HCT116 (cell line): ENCODE results near the gene KSR2. TPM values are rescaled to one million over a fixed set of nuclear protein-coding genes. Genes with fewer than 3 reads are reported as not detected.

ENCODE experiments used
- ATAC-seq: fragments of 200-7000 bp; cut with Tn5 transposase; 2 replicates; pipeline ENCODE4 v1.9.1; 2020; ENCODE audit warnings: mild to moderate bottlenecking, moderate library complexity
- BruUV-seq: library from RNA; stranded (reverse); fragments of 400-500 nt; replicated peaks from 2 replicates; lab custom pipeline; 2021; lab: Mats Ljungman, UMichigan
- CTCF ChIA-PET: fragments of 300-600 bp; sonication (Branson Sonifier 250); formaldehyde crosslinking; loops from one replicate; lab custom pipeline; 2021; ENCODE audit warnings: antibody characterized with exemption; lab: Charles Lee
- POLR2A ChIA-PET: fragments of 300-600, 350-600 bp; sonication (Branson Sonifier 250); formaldehyde crosslinking; loops from one replicate; lab custom pipeline; 2021; ENCODE audit warnings: antibody characterized with exemption; lab: Charles Lee
- RAD21 ChIA-PET, 2 experiments: fragments of 300-600 bp; sonication (Branson Sonifier 250); formaldehyde crosslinking; loops; one replicate each; lab custom pipeline; 2023; ENCODE audit warnings: low total read pairs in 2 of 2; ENCODE audit not compliant: uncharacterized antibody in 2 of 2, unreplicated experiment in 2 of 2, low non-redundant PET in 1 of 2; lab: Charles Lee
- DNase-seq: peaks from one replicate; pipeline ENCODE4 v3.0.0-alpha.2; 2010; ENCODE audit warnings: low read depth, low spot score
- H2AFZ ChIP-seq: fragments of 200-600 bp; shearing (Covaris generic), sonication (generic); 2 replicates; pipeline ENCODE4 v1.6.1; 2017; ENCODE audit warnings: low read depth, mixed run types, mixed read lengths, antibody characterized with exemption, low read length; ENCODE audit not compliant: poor library complexity, severe bottlenecking
- H3K27ac ChIP-seq: 2 replicates; pipeline ENCODE4 v1.5.1; 2012; ENCODE audit warnings: low read depth, low read length
- H3K27me3 ChIP-seq: fragments of 200-600 bp; sonication (generic); 2 replicates; pipeline ENCODE4 v1.6.1; 2016; ENCODE audit warnings: mixed run types, low read length, mixed read lengths; ENCODE audit not compliant: insufficient read depth
- H3K36me3 ChIP-seq, 2 experiments: fragments of 200-500 bp in 1 of 2; fragments of 200-600 bp in 1 of 2; sonication (Bioruptor generic) in 1 of 2; sonication (generic) in 1 of 2; 2 replicates each; pipeline versions ENCODE4 v1.5.1 to v1.6.1; 2014 to 2016; ENCODE audit warnings: low read length in 2 of 2, inconsistent platforms in 1 of 2, mixed read lengths in 1 of 2, mixed run types in 1 of 2; ENCODE audit not compliant: insufficient read depth in 2 of 2, control insufficient read depth in 1 of 2
- H3K4me1 ChIP-seq, 2 experiments: fragments of 200-600 bp in 1 of 2; sonication (generic) in 1 of 2; 2 replicates each; pipeline versions ENCODE4 v1.5.1 to v1.6.1; 2012 to 2017; ENCODE audit warnings: low read length in 2 of 2, inconsistent platforms in 1 of 2, mild to moderate bottlenecking in 1 of 2, mixed read lengths in 1 of 2, mixed run types in 1 of 2, moderate library complexity in 1 of 2; ENCODE audit not compliant: insufficient read depth in 2 of 2, control insufficient read depth in 1 of 2
- H3K4me2 ChIP-seq: fragments of 200-600 bp; sonication (generic); 2 replicates; pipeline ENCODE4 v1.6.1; 2017; ENCODE audit warnings: mixed run types, low read length, mixed read lengths
- H3K4me3 ChIP-seq, 2 experiments: fragments of 200-600 bp in 1 of 2; sonication (generic) in 1 of 2; replicated peaks in 1 of 2; 2 replicates each; pipeline ENCODE4 v1.5.1; 2011 to 2016; ENCODE audit warnings: low read length in 2 of 2, control low read depth in 1 of 2, low read depth in 1 of 2, mild to moderate bottlenecking in 1 of 2, mixed read lengths in 1 of 2, mixed run types in 1 of 2
- H3K79me2 ChIP-seq: fragments of 200-600 bp; sonication (generic); 2 replicates; pipeline ENCODE4 v1.6.1; 2017; ENCODE audit warnings: mild to moderate bottlenecking, mixed run types, low read length, moderate library complexity, mixed read lengths; ENCODE audit not compliant: insufficient read depth
- H3K9ac ChIP-seq: fragments of 200-600 bp; sonication (generic); 2 replicates; pipeline ENCODE4 v1.6.1; 2016; ENCODE audit warnings: low read length, mixed read lengths
- H3K9me2 ChIP-seq: fragments of 200-600 bp; sonication (generic), shearing (Covaris generic); 2 replicates; pipeline ENCODE4 v1.6.1; 2017; ENCODE audit warnings: mixed run types, mild to moderate bottlenecking, moderate library complexity; ENCODE audit not compliant: insufficient read depth
- H3K9me3 ChIP-seq, 2 experiments: fragments of 200-500 bp in 1 of 2; fragments of 200-600 bp in 1 of 2; sonication (Bioruptor generic) in 1 of 2; sonication (generic) in 1 of 2; 2 replicates each; pipeline ENCODE4 v1.6.1; 2014 to 2017; ENCODE audit warnings: low read length in 2 of 2, mixed read lengths in 2 of 2, inconsistent platforms in 1 of 2, low read depth in 1 of 2, mild to moderate bottlenecking in 1 of 2, mixed run types in 1 of 2, moderate library complexity in 1 of 2; ENCODE audit not compliant: control insufficient read depth in 1 of 2, insufficient read depth in 1 of 2
- H4K20me1 ChIP-seq: fragments of 200-600 bp; sonication (generic), shearing (Covaris generic); 2 replicates; pipeline ENCODE4 v1.6.1; 2017; ENCODE audit warnings: mixed run types, mild to moderate bottlenecking, moderate library complexity; ENCODE audit not compliant: insufficient read depth
- CEBPB ChIP-seq: IDR thresholded peaks from 2 replicates; pipeline ENCODE4 v1.6.1; 2012; ENCODE audit warnings: low read depth
- EZH2phosphoT487 ChIP-seq: fragments of 200-600 bp; IDR thresholded peaks from 2 replicates; pipeline ENCODE4 v1.6.1; 2018; ENCODE audit warnings: antibody characterized with exemption, borderline replicate concordance
- JUND ChIP-seq: IDR thresholded peaks from 2 replicates; pipeline ENCODE4 v1.6.1; 2012
- POLR2A ChIP-seq: IDR thresholded peaks from 2 replicates; pipeline ENCODE4 v1.7.0; 2011; ENCODE audit warnings: borderline replicate concordance; ENCODE audit not compliant: insufficient read depth, insufficient read length; ENCODE audit errors: extremely low read depth
- RAD21 ChIP-seq: IDR thresholded peaks from 2 replicates; pipeline ENCODE4 v1.6.1; 2012; ENCODE audit warnings: low read depth, mild to moderate bottlenecking
- SP1 ChIP-seq: IDR thresholded peaks from 2 replicates; pipeline ENCODE4 v1.6.1; 2012; ENCODE audit warnings: low read depth
- SRF ChIP-seq: IDR thresholded peaks from 2 replicates; pipeline ENCODE4 v1.6.1; 2012; ENCODE audit warnings: low read depth
- ZFX ChIP-seq: fragments of 450-650 bp; IDR thresholded peaks from 2 replicates; pipeline ENCODE4 v1.6.1; 2017
- ZNF274 ChIP-seq: fragments of 200-500 bp; sonication (Bioruptor generic); IDR thresholded peaks from 2 replicates; pipeline ENCODE4 v1.6.1; 2014; ENCODE audit warnings: mild to moderate bottlenecking, low read depth, low read length, inconsistent platforms
- intact Hi-C: fragments of 100-400 bp; cut with micrococcal nuclease; formaldehyde crosslinking; loops from 2 replicates; pipeline ENCODE4 v1.10.0; 2022
- total RNA-seq: library from RNA; stranded (reverse); gene quantifications from one replicate; pipeline ENCODE4 v1.2.1, GENCODE V29; 2021; ENCODE audit not compliant: unreplicated experiment
- TF ChIP-seq, protein P1 (sequence below): IDR thresholded peaks from 2 replicates; pipeline ENCODE4 v1.6.1; 2011; ENCODE audit warnings: mild to moderate bottlenecking, low read length, moderate library complexity; ENCODE audit not compliant: insufficient replicate concordance; ENCODE audit errors: extremely low read depth
- TF ChIP-seq, protein P2 (sequence below): IDR thresholded peaks from 2 replicates; pipeline ENCODE4 v1.6.1; 2012
- TF ChIP-seq, protein P3 (sequence below): IDR thresholded peaks from 2 replicates; pipeline ENCODE4 v1.6.1; 2012; ENCODE audit warnings: low read depth

Gene KSR2
- total RNA-seq, 1 experiment from 2014 or later = 10.1 TPM

GRCh38 chr12:117580015-117580717 lies 388.6 kb downstream of the KSR2 start:
- Histone ChIP-seq H3K9me2 (no peaks in the 10 kb centered on the region), H4K20me1 (no peaks in the 10 kb centered on the region), H3K4me2 (no peak overlapping the region), H3K27ac (no peak overlapping the region), H3K4me3 (no peak overlapping the region), H2AFZ (no peak overlapping the region), H3K27me3 (no peaks in the 10 kb centered on the region), H3K79me2 (no peaks in the 10 kb centered on the region), H3K9me3 (no peaks in the 10 kb centered on the region), H3K4me1 (no peaks in the 10 kb centered on the region), H3K36me3 (no peaks in the 10 kb centered on the region), H3K9ac (no peak overlapping the region)
- RAD21 ChIA-PET = no interaction called here
- TF ChIP-seq ZNF274 (no peak), POLR2A (no peak), SP1 (no peak), EZH2phosphoT487 (no peak), RAD21 (no peak), CEBPB (no peak), JUND (no peak), ZFX (no peak), SRF (no peak)
- TF ChIP-seq, protein P1, sequence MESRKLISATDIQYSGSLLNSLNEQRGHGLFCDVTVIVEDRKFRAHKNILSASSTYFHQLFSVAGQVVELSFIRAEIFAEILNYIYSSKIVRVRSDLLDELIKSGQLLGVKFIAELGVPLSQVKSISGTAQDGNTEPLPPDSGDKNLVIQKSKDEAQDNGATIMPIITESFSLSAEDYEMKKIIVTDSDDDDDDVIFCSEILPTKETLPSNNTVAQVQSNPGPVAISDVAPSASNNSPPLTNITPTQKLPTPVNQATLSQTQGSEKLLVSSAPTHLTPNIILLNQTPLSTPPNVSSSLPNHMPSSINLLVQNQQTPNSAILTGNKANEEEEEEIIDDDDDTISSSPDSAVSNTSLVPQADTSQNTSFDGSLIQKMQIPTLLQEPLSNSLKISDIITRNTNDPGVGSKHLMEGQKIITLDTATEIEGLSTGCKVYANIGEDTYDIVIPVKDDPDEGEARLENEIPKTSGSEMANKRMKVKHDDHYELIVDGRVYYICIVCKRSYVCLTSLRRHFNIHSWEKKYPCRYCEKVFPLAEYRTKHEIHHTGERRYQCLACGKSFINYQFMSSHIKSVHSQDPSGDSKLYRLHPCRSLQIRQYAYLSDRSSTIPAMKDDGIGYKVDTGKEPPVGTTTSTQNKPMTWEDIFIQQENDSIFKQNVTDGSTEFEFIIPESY = no peak
- TF ChIP-seq, protein P2, sequence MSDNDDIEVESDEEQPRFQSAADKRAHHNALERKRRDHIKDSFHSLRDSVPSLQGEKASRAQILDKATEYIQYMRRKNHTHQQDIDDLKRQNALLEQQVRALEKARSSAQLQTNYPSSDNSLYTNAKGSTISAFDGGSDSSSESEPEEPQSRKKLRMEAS = no peak
- TF ChIP-seq, protein P3, sequence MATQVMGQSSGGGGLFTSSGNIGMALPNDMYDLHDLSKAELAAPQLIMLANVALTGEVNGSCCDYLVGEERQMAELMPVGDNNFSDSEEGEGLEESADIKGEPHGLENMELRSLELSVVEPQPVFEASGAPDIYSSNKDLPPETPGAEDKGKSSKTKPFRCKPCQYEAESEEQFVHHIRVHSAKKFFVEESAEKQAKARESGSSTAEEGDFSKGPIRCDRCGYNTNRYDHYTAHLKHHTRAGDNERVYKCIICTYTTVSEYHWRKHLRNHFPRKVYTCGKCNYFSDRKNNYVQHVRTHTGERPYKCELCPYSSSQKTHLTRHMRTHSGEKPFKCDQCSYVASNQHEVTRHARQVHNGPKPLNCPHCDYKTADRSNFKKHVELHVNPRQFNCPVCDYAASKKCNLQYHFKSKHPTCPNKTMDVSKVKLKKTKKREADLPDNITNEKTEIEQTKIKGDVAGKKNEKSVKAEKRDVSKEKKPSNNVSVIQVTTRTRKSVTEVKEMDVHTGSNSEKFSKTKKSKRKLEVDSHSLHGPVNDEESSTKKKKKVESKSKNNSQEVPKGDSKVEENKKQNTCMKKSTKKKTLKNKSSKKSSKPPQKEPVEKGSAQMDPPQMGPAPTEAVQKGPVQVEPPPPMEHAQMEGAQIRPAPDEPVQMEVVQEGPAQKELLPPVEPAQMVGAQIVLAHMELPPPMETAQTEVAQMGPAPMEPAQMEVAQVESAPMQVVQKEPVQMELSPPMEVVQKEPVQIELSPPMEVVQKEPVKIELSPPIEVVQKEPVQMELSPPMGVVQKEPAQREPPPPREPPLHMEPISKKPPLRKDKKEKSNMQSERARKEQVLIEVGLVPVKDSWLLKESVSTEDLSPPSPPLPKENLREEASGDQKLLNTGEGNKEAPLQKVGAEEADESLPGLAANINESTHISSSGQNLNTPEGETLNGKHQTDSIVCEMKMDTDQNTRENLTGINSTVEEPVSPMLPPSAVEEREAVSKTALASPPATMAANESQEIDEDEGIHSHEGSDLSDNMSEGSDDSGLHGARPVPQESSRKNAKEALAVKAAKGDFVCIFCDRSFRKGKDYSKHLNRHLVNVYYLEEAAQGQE = no peak
- intact Hi-C loops = no loop called here
- ATAC-seq = no peak
- DNase-seq = no peak
- no TSS peak for BruUV-seq
- POLR2A ChIA-PET = no interaction called here
- CTCF ChIA-PET = interaction anchor here (0.6 to 1.0 kb wide), 2 partner anchors 213 to 362 kb away, joined by 3 read pairs; no protein-coding TSS in a partner anchor
